K562 (cell line): ENCODE measurements around the gene HNRNPDL. TPM values are rescaled to one million over a fixed set of nuclear protein-coding genes. Genes with fewer than 3 reads are reported as not detected.

Experiments used
- ATAC-seq: fragments of 200-7000 bp; cut with Tn5 transposase; 3 replicates; pipeline ENCODE4 v1.9.1; 2020; ENCODE audit warnings: moderate library complexity
- BruUV-seq: library from RNA; stranded (reverse); fragments of 400-500 nt; replicated peaks from 2 replicates; lab custom pipeline; 2021; lab: Mats Ljungman, UMichigan
- CTCF ChIA-PET: fragments of 300-600 bp; formaldehyde crosslinking; extraction: SDS; loops from one replicate; lab custom pipeline; 2021; ENCODE audit warnings: low intra/inter-chr PET ratio; lab: Yijun Ruan, JAX
- POLR2A ChIA-PET: fragments of 300-600, 350-650 bp; sonication (Branson Sonifier 250); formaldehyde crosslinking; extraction: SDS; loops from one replicate; lab custom pipeline; 2021; ENCODE audit warnings: antibody characterized with exemption, inconsistent platforms; lab: Yijun Ruan, JAX
- DNase-seq, 4 experiments: peaks; one replicate each; pipeline versions ENCODE4 v3.0.0 to v3.0.0-alpha.2; 2011 to 2018; ENCODE audit warnings: low spot score in 3 of 4, mixed read lengths in 3 of 4; ENCODE audit errors: extremely low read depth in 1 of 4
- FAIRE-seq: peaks from 2 replicates; lab custom pipeline; 2011; peaks lifted over from hg19 to GRCh38; lab: Jason Lieb, UNC
- H2AFZ ChIP-seq: 2 replicates; pipeline ENCODE4 v1.6.0; 2011; ENCODE audit warnings: low read depth, low read length, control low read depth, inconsistent platforms
- H3K27ac ChIP-seq: fragments of 200-600 bp; 3 replicates; pipeline ENCODE4 v1.8.0; 2011; ENCODE audit warnings: low read depth, mild to moderate bottlenecking, control low read depth, inconsistent platforms, low read length, moderate library complexity, mixed read lengths; ENCODE audit errors: extremely low read depth
- H3K27me3 ChIP-seq, 2 experiments: fragments of 300-600 bp in 1 of 2; 2 replicates in 1 of 2; 3 replicates in 1 of 2; pipeline versions ENCODE4 v1.6.0 to v1.8.0; 2011; ENCODE audit warnings: inconsistent platforms in 2 of 2, low read length in 2 of 2, mild to moderate bottlenecking in 1 of 2, mixed read lengths in 1 of 2, moderate library complexity in 1 of 2; ENCODE audit not compliant: control insufficient read depth in 2 of 2, insufficient read depth in 2 of 2
- H3K36me3 ChIP-seq: fragments of 300-600 bp; 3 replicates; pipeline ENCODE4 v1.8.0; 2011; ENCODE audit warnings: mild to moderate bottlenecking, low read length, inconsistent platforms; ENCODE audit not compliant: control insufficient read depth, insufficient read depth
- H3K4me1 ChIP-seq, 2 experiments: fragments of 200-600 bp in 1 of 2; replicated peaks in 1 of 2; 2 replicates in 1 of 2; 3 replicates in 1 of 2; pipeline versions ENCODE4 v1.5.1 to v1.8.0; 2011; ENCODE audit warnings: inconsistent platforms in 2 of 2, low read length in 2 of 2, mild to moderate bottlenecking in 1 of 2, mixed read lengths in 1 of 2, moderate library complexity in 1 of 2; ENCODE audit not compliant: control insufficient read depth in 2 of 2, insufficient read depth in 2 of 2
- H3K4me2 ChIP-seq: 2 replicates; pipeline ENCODE4 v1.6.1; 2011; ENCODE audit warnings: low read length, control low read depth, inconsistent platforms, mixed read lengths; ENCODE audit not compliant: insufficient read depth
- H3K4me3 ChIP-seq: fragments of 200-600 bp; sonication (generic), shearing (Covaris generic); 2 replicates; pipeline ENCODE4 v1.5.1; 2016; ENCODE audit warnings: control low read depth, inconsistent platforms
- H3K79me2 ChIP-seq: fragments of 200-600 bp; 3 replicates; pipeline ENCODE4 v1.8.0; 2011; ENCODE audit warnings: low read length, inconsistent platforms; ENCODE audit not compliant: control insufficient read depth, insufficient read depth
- H3K9ac ChIP-seq, 2 experiments: 2 replicates each; pipeline versions ENCODE4 v1.6.0 to v1.6.1; 2011; ENCODE audit warnings: low read depth in 2 of 2, low read length in 2 of 2, control low read depth in 1 of 2, inconsistent platforms in 1 of 2, mild to moderate bottlenecking in 1 of 2, mixed read lengths in 1 of 2; ENCODE audit not compliant: insufficient read depth in 1 of 2
- H3K9me1 ChIP-seq: one replicate; pipeline ENCODE4 v1.6.0; 2011; ENCODE audit warnings: inconsistent platforms, mild to moderate bottlenecking, low read length, moderate library complexity; ENCODE audit not compliant: control insufficient read depth, insufficient read depth
- H3K9me3 ChIP-seq: replicated peaks from 2 replicates; pipeline ENCODE4 v1.5.1; 2011; ENCODE audit warnings: low read depth, low read length, inconsistent platforms; ENCODE audit not compliant: control insufficient read depth, insufficient read depth
- H4K20me1 ChIP-seq: replicated peaks from 2 replicates; pipeline ENCODE4 v1.6.1; 2011; ENCODE audit warnings: low read length, inconsistent platforms, mixed read lengths; ENCODE audit not compliant: control insufficient read depth, insufficient read depth
- DACH1 ChIP-seq: fragments of 450-650 bp; IDR thresholded peaks from 2 replicates; pipeline ENCODE4 v1.6.1; 2018; ENCODE audit not compliant: partially characterized antibody
- HMG20B ChIP-seq: fragments of 250-450 bp; sonication (Bioruptor Pico); IDR thresholded peaks from 2 replicates; pipeline ENCODE4 v1.5.0; 2021; ENCODE audit warnings: mild to moderate bottlenecking
- KDM1A ChIP-seq, 2 experiments: fragments of 450-650 bp; IDR thresholded peaks; 2 replicates each; pipeline ENCODE4 v1.6.1; 2016; ENCODE audit warnings: mild to moderate bottlenecking in 2 of 2
- KLF6 ChIP-seq: fragments of 250-450 bp; sonication (Bioruptor Pico); IDR thresholded peaks from 2 replicates; pipeline ENCODE4 v1.4.0; 2020; ENCODE audit warnings: mild to moderate bottlenecking, moderate library complexity, borderline replicate concordance
- MYC ChIP-seq, 2 experiments: fragments of 250-450 bp in 1 of 2; sonication (Bioruptor Pico) in 1 of 2; IDR thresholded peaks; 2 replicates each; pipeline versions ENCODE4 v1.5.1 to v1.6.1; 2012 to 2021; ENCODE audit warnings: low read depth in 2 of 2, borderline replicate concordance in 1 of 2, improper control_type of control experiment in 1 of 2, low read length in 1 of 2, mild to moderate bottlenecking in 1 of 2, moderate library complexity in 1 of 2
- NFXL1 ChIP-seq: fragments of 450-650 bp; formaldehyde crosslinking; IDR thresholded peaks from 2 replicates; pipeline ENCODE4 v1.4.0; 2021; ENCODE audit warnings: mild to moderate bottlenecking
- RUNX1 ChIP-seq: sonication (generic); IDR thresholded peaks from 2 replicates; pipeline ENCODE4 v1.6.1; 2016; ENCODE audit warnings: antibody characterized with exemption, low read depth
- ZNF124 ChIP-seq: sonication (generic); formaldehyde crosslinking; IDR thresholded peaks from 2 replicates; pipeline ENCODE4 v1.8.1; 2022; ENCODE audit warnings: missing genetic modification reagents
- ZNF212 ChIP-seq: fragments of 450-650 bp; formaldehyde crosslinking; IDR thresholded peaks from 2 replicates; pipeline ENCODE4 v1.4.0; 2020; ENCODE audit warnings: mild to moderate bottlenecking
- ZNF277 ChIP-seq: fragments of 250-450 bp; sonication (Bioruptor Pico); IDR thresholded peaks from 2 replicates; pipeline ENCODE4 v1.8.0; 2022; ENCODE audit warnings: inconsistent platforms, mild to moderate bottlenecking, moderate library complexity, borderline replicate concordance
- WGBS: fragments of 100-300 bp; shearing (Covaris generic); methylation state at CpG from one replicate; pipeline ENCODE4 v1.1.6; 2016; ENCODE audit warnings: low coverage, mixed read lengths; ENCODE audit not compliant: insufficient coverage; ENCODE audit errors: missing lambda C conversion rate; 5-methylcytosine and 5-hydroxymethylcytosine counted together
- in situ Hi-C: fragments of 300-500 bp; cut with MboI; formaldehyde crosslinking; loops from 4 replicates; pipeline ENCODE4 v1.15.0; 2018; ENCODE audit warnings: inconsistent platforms, mixed read lengths
- intact Hi-C: fragments of 100-400 bp; cut with micrococcal nuclease; formaldehyde crosslinking; loops from 2 replicates; pipeline ENCODE4 v1.14.2; 2022
- polyA plus RNA-seq, 8 experiments: library from polyadenylated mRNA; depleted of rRNA in 4 of 8; stranded (reverse) in 5 of 8; unstranded in 3 of 8; fragments of >200 nt; fragmentation: Nextera tagmentation in 2 of 8; fragmentation: Illumina TruSeq in 1 of 8; extraction: Ambion mirVana in 2 of 8; extraction: Trizol in 1 of 8; gene quantifications; 2 replicates each; pipeline versions ENCODE4 v1.2.1 to v1.2.3, GENCODE V29; 2011 to 2014; ENCODE audit warnings: inconsistent platforms in 1 of 8, missing spikeins in 1 of 8
- total RNA-seq, 7 experiments: library from RNA; depleted of rRNA in 6 of 7; stranded (reverse); fragments of >200 nt in 6 of 7; fragmentation: Illumina TruSeq in 2 of 7; extraction: Trizol in 2 of 7; gene quantifications; 2 replicates each; pipeline versions ENCODE4 v1.2.1 to v1.2.3, GENCODE V29; 2011 to 2021; ENCODE audit warnings: low replicate concordance in 1 of 7

Gene HNRNPDL
- total and polyA plus RNA-seq, 9 of the 15 experiments (the other 6 are each of a cell fraction or from before 2014, with no cell fraction given), result 243 to 652 (median 351) TPM

- Histone ChIP-seq H3K79me2 (peaks cover 12% of the 10 kb centered on the region; the same call in 2 of the 3 replicates), H2AFZ (no peak overlapping the region), H3K4me1 (no peaks in the 10 kb centered on the region), H3K9ac (no peak overlapping the region), H3K4me2 (no peak overlapping the region), H3K36me3 (peaks cover 73% of the 10 kb centered on the region), H3K9me3 (no peaks in the 10 kb centered on the region), H3K27me3 (no peaks in the 10 kb centered on the region), H3K9me1 (no peaks in the 10 kb centered on the region), H3K27ac (no peak overlapping the region), H4K20me1 (no peaks in the 10 kb centered on the region), H3K4me3 (no peak overlapping the region)
- 90% methylated on average over 13 of the region's 13 CpGs for WGBS
- BruUV-seq, result no TSS peak
- ATAC-seq (no peak), DNase-seq (no peak), FAIRE-seq (no peak)
- TF ChIP-seq MYC (IDR thresholded peaks at IDR 0.05; ENCODE audit: low read depth, low read length) (no peak), MYC (CRISPR knock-in tag; IDR thresholded peaks at IDR 0.05; ENCODE audit: borderline replicate concordance, low read depth) (no peak)
- in situ Hi-C loops, result no loop called here
- intact Hi-C loops, result no loop called here
- POLR2A ChIA-PET, result interaction anchor here (0.8 to 1.2 kb wide), 3 partner anchors 11 to 527 kb away, joined by 3 to 4 read pairs (median 3); no protein-coding TSS in a partner anchor
- CTCF ChIA-PET, result no interaction called here
Observed at GRCh38 chr4:82450966-82451755, 20.9 kb upstream of the HNRNPDL start.

GRCh38 chr4:82447886-82448285, 17.6 kb upstream of the HNRNPDL start:
- in situ Hi-C loops, result no loop called here
- no peak overlapping the region for H3K9ac ChIP-seq
- H3K9me3 ChIP-seq, result no peaks in the 10 kb centered on the region
- peaks cover 56% of the 10 kb centered on the region for H3K36me3 ChIP-seq
- 100% methylated on average over 1 of the region's 1 CpG for WGBS
- H3K27ac ChIP-seq, result no peak overlapping the region
- ChIA-PET POLR2A (interaction anchor here (1.4 kb wide), 1 partner anchor 9 kb away, joined by 3 read pairs; no protein-coding TSS in a partner anchor), CTCF (no interaction called here)
- no peak for DNase-seq
- H3K9me1 ChIP-seq, result no peaks in the 10 kb centered on the region
- H3K79me2 ChIP-seq, result peaks cover 39% of the 10 kb centered on the region
- intact Hi-C loops, result no loop called here
- H3K27me3 ChIP-seq, result no peaks in the 10 kb centered on the region
- no peak for ATAC-seq
- H2AFZ ChIP-seq, result no peak overlapping the region
- no peak overlapping the region for H3K4me2 ChIP-seq
- no peaks in the 10 kb centered on the region for H4K20me1 ChIP-seq
- no peaks in the 10 kb centered on the region for H3K4me1 ChIP-seq
- no peak overlapping the region for H3K4me3 ChIP-seq
- no peak for FAIRE-seq
- BruUV-seq, result no TSS peak
- no peak for TF ChIP-seq DACH1
- TF ChIP-seq KDM1A (IDR thresholded peaks at IDR 0.05), result no peak
- TF ChIP-seq NFXL1 (CRISPR knock-in tag), result no peak
- no peak for TF ChIP-seq ZNF124
- TF ChIP-seq ZNF212 (CRISPR knock-in tag), result no peak
- no peak for TF ChIP-seq ZNF277 (CRISPR knock-in tag)
- TF ChIP-seq KLF6, result no peak
- TF ChIP-seq HMG20B (CRISPR knock-in tag), result no peak
- no peak for TF ChIP-seq RUNX1
